Right kidney (tissue), 9 donors: Measurements from ENCODE around the gene ARHGEF37.
A peak's percentile ranks its signal among the peaks of the same experiment; 100 is the strongest.
"Not testable (repeated sequence)": the region's sequence is repeated elsewhere in the genome, so short reads cannot be mapped to it uniquely, and the experiment has no call there.

Experiments
- DNase-seq: peaks from one replicate; pipeline ENCODE4 v3.0.0-alpha.2; 2016
- long read RNA-seq, 8 donors: transcript quantifications; one replicate each; lab custom pipeline, GENCODE V29; 2026

The ARHGEF37 gene
- long read RNA-seq, donor 1 = 0 reads
- long read RNA-seq, donor 2 = 0 reads
- long read RNA-seq, donor 3 = 0 reads
- long read RNA-seq, donor 4 = 0 reads
- long read RNA-seq, donor 5 = 0 reads
- long read RNA-seq, donor 6 = 0 reads
- long read RNA-seq, donor 7 = 0 reads
- long read RNA-seq, donor 8 = 0 reads

- DNase-seq = peak; percentile 86
These were observed at the start of gene ARHGEF37 for GRCh38 chr5:149581192-149581861. Gene ARHGEF37 (plus strand): TSS chr5:149581498. CDS start chr5:149597770, 16,272 bp downstream.

- no peak for DNase-seq
These were observed 48.9 kb upstream of the ARHGEF37 start for GRCh38 chr5:149532413-149532812.

- not testable (repeated sequence) for DNase-seq
These were observed 45.5 kb upstream of the ARHGEF37 start for GRCh38 chr5:149535787-149536186.

GRCh38 chr5:149537374-149537975 lies 43.8 kb upstream of the ARHGEF37 start:
- DNase-seq = no peak

- DNase-seq = no peak
These were observed 41.2 kb upstream of the ARHGEF37 start for GRCh38 chr5:149540089-149540488.

- no peak for DNase-seq
These were observed 39.4 kb upstream of the ARHGEF37 start for GRCh38 chr5:149541893-149542292.

GRCh38 chr5:149543361-149544027 lies 37.8 kb upstream of the ARHGEF37 start:
- no peak for DNase-seq

- DNase-seq = no peak
These were observed 37.3 kb upstream of the ARHGEF37 start for GRCh38 chr5:149544028-149544420.

GRCh38 chr5:149545327-149545726 lies 36.0 kb upstream of the ARHGEF37 start:
- DNase-seq = no peak

GRCh38 chr5:149546974-149547373 lies 34.3 kb upstream of the ARHGEF37 start:
- no peak for DNase-seq

- DNase-seq = peak; percentile 66
These were observed 31.6 kb upstream of the ARHGEF37 start for GRCh38 chr5:149549461-149550267.

GRCh38 chr5:149550268-149550583 lies 31.1 kb upstream of the ARHGEF37 start:
- no peak for DNase-seq

- no peak for DNase-seq
These were observed 30.6 kb upstream of the ARHGEF37 start for GRCh38 chr5:149550594-149551226.

- DNase-seq = peak; percentile 99
These were observed 29.9 kb upstream of the ARHGEF37 start, which contains the start of gene CSNK1A1 for GRCh38 chr5:149551227-149552037. Gene CSNK1A1 (minus strand): TSS chr5:149551439. CDS start chr5:149550964, 475 bp downstream.

GRCh38 chr5:149552038-149552494 lies 29.2 kb upstream of the ARHGEF37 start:
- no peak for DNase-seq

- no peak for DNase-seq
These were observed 28.6 kb upstream of the ARHGEF37 start for GRCh38 chr5:149552553-149553160.

GRCh38 chr5:149559706-149560105 lies 21.6 kb upstream of the ARHGEF37 start:
- DNase-seq = no peak

- no peak for DNase-seq
These were observed 19.4 kb upstream of the ARHGEF37 start for GRCh38 chr5:149561848-149562247.

GRCh38 chr5:149563466-149563865 lies 17.8 kb upstream of the ARHGEF37 start:
- no peak for DNase-seq

GRCh38 chr5:149564542-149565140 lies 16.7 kb upstream of the ARHGEF37 start:
- peak; percentile 54 for DNase-seq
